GM18907 (cell line): Measurements from ENCODE around the gene IBA57.
"Not testable (repeated sequence)": the region's sequence is repeated elsewhere in the genome, so short reads cannot be mapped to it uniquely, and the experiment has no call there.

Experiments used
- ATAC-seq: cut with Tn5 transposase; IDR thresholded peaks from one replicate; pipeline ENCODE4 v1.9.1; 2021; ENCODE audit warnings: mild to moderate bottlenecking, moderate library complexity; ENCODE audit not compliant: unreplicated experiment

IBA57 gene

DNA sequence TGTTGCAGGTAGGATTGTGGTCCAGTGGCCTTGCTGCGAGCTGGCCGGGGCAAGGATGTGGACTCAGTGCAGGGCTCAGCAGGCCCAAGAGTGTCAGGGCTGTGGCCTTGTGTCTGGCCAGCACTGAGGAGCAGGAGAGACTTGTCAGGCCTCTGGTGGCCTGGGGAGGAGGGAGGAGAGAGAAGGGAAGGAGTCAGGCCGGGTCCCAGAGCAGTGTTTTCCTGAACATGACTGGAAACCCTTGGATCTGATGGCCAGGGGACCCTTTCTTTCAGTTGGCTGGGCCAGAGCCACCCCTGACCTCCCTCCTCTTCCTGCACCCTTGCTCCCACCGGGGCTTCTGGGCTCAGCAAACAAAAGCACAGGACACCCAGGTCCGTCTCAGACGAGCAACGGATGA is 5.1 kb downstream of the IBA57 start:
- no peak for ATAC-seq

DNA sequence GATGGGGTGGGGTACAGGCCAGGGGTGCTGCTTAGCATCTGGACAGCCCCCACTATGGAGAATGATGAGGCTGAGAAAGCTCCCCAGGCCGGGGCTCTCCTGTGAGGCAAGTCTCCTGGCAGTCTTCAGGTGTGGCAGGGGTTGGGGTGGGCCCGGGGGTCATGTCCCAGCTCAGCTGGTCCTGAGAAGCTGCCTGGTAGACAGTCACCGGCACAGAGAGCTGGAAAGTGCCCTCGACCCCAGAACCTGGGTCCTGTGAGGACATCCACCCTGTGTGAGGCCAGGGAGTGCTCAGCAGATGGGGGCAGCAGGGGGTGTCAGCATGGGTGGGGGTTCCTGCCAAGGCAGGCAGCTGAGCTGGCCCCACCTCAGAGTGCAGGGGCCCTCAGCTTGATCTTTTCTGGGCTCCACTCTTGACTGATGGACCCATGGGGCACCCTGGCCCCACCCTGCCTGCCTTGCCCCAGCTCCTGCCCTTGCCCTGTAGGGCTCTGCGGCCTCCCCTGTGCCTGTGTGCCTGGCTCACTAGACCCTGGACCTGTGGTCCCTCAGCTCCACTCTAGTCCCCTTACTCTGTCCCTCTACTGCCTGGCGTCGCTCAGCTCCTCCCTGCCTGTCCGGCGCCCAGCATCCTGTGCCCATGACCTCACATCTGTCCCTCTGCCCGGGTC is 5.8 kb downstream of the IBA57 start:
- ATAC-seq = no peak

DNA sequence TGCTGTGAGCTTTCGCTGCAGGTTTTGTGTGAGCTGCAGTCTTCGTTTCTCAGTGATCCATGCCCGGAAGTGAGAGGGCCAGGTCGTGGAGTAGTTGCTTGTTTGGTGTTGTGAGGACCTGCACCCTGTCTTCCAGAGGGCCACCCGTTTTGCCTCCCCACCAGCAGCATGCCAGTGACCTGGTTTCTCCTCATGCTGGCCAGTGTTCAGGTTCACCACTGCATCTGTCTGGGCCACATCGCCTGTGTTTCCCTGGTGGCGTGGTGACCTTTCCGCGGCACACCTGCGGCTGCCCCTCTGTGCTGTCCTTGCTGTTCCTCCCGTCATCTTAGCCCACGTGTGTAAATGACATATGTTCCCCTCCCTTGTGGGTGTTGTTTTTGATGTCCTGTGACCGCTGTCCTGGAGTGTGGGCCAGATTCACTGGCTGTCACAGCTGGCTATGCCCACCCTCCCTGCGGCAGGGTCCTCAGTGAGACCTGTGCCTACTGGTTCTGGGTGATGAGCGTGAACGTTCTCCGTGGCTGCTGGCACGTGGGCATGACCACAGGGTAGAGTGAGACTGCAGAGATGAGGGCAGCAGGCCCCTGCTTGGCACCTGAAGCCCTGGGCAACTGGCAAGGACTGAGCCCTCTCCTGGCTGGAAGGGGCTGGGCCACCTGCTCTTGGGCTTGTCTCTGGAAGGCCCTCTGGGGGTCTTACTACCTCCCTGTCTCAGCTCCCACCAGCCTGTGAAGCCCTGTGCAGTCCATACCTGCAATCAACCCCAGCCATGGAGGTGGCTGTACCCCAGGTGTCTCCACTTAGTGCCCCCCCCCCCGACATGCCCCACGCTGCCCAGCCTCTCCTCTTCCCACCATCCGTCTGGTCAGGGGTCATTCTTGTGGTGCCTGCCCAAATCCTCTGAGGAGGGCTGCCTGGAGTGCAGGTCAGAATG is 7.3 kb downstream of the IBA57 start:
- ATAC-seq = no peak

DNA sequence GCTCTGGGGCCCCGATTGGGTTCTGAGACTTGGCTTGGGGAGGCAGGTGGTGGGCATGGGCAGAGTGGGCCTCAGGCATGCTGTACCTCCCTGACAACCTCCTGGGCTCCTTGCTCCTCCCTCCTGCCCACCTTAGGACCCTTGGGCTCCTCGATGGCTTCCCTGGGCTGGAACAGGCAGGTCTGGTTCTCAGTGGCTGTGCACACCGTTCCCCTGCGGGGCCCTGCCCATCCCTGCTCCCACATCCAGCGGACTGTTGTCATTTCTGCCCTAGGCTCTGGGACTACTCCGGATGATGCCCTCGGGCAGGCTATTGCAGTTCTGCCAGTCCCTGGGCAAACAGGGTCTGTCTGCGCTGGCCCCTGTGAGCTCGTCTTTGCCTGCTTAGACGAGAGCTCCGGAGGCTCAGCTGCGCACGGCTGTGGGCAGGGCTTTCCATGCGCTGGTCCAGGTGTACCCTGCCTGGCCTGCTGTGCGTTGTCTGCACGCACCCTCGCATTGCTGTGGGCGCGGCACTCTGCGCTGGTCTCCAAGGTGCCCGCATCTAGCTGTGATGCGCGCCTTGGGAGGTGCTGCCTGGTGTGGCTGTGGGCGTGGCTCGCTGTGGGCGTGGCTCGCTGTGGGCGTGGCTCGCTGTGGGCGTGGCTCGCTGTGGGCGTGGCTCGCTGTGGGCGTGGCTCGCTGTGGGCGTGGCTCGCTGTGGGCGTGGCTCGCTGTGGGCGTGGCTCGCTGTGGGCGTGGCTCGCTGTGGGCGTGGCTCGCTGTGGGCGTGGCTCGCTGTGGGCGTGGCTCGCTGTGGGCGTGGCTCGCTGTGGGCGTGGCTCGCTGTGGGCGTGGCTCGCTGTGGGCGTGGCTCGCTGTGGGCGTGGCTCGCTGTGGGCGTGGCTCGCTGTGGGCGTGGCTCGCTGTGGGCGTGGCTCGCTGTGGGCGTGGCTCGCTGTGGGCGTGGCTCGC is 8.2 kb downstream of the IBA57 start:
- ATAC-seq = not testable (repeated sequence)

DNA sequence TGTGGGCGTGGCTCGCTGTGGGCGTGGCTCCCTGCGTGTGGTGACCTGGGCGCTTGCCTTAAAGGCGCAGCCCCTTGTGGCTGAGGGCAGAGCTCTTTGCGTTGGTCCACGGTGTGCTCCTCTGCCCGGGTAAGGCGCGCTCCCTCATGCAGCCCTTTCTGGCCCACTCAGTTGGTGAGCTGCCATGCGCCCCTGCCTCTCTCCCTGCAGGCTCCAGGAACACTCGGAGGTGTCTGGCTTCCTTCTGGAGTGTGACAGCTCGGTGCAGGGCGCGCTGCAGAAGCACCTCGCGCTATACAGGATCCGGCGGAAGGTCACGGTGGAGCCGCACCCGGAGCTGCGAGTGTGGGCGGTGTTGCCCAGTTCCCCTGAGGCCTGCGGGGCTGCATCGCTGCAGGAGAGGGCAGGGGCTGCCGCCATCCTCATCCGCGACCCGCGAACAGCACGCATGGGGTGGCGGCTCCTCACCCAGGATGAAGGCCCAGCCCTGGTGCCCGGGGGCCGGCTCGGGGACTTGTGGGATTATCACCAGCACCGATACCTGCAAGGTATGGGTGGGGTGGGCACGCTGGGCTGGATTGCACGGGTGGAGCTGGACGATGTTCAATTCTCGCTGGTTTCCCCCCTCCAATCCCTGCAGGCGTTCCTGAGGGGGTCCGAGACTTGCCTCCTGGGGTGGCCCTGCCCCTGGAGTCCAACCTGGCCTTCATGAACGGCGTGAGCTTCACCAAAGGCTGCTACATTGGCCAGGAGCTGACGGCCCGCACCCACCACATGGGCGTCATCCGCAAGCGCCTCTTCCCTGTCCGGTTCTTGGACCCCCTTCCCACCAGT is 9.1 kb downstream of the IBA57 start:
- no peak for ATAC-seq

DNA sequence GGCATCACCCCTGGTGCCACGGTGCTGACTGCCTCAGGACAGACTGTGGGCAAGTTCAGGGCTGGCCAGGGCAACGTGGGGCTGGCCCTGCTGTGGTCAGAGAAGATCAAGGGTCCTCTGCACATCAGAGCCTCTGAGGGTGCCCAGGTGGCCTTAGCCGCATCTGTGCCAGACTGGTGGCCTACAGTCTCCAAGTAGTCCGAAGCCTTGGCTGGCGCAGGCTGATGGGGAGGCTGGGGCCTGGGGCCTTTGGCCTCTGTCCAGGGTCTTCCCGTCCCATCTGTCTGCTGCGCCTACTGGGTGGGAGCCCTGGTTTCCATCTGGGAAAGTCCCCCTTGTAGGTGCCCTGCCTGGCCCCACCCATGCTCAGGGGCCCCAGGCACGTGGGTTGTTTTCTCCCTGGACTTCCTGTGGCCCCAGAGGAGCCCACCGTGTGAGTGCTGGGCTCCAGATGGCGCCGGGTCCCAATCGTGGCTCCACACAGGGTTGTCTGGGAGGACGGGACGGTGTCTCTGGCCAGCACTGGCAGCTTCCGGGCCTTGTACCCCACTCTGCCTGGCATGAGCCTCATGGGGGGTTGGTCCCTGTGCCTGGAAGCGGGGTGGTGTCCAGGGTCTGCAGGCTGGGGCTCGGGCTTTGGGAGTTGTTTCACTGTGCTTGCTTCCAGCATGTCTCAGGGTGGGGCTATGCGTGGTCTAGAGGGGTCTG is 9.9 kb downstream of the IBA57 start:
- no peak for ATAC-seq

DNA sequence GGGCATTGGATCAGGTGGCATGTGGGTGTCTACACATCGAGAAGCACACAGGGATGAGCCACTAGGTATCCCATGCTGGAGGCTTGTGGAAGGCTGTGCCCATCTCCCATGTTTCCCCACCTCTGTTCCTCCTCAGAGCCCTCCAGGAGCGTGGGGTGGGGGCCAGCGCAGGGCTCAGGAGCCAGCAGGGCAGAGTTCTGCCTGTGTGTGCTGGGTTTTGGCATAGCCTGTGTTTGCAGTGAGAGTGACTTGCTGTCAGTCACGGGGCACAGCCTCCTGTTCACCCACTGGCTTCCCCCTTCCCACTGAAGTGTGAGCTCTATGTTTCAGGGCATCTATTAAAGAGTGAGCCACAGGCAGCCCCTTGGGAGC is 10.4 kb downstream of the IBA57 start:
- ATAC-seq = no peak

DNA sequence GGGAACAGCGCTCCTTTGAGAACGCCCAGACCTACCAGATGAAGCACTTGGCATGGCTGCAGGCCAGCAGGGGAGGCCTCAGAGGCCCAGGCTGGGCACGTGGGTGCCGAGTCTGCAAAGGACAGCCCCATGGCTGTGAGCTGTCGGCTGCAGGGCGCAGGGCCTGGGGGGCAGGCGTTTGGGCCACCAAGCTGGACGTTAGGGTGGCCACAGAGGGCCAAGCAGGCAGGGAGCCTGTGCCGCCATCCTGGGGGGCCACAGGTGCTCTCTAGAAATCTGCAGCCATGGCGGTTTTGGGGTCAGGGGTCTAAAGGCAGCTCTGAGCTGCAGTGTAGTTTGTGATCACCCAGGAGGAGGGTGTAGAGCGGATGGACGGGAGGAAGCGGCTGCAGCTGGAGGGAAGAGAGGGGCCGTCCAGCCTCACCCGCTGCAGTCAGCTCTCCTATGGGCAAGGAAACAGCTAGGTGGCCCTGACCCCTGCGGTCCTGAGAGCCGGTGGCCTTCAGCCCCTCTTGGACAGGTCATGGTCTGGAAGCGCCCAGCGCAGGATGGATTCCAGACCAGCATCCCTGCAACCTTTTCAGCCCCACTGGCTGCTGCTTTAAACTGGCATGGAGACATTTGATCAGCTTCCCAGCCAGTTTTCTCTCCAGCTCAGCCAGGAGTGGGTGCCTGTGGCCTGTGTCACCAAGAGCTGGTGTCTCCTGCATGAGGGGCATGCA is 11.0 kb downstream of the IBA57 start:
- ATAC-seq = no peak

DNA sequence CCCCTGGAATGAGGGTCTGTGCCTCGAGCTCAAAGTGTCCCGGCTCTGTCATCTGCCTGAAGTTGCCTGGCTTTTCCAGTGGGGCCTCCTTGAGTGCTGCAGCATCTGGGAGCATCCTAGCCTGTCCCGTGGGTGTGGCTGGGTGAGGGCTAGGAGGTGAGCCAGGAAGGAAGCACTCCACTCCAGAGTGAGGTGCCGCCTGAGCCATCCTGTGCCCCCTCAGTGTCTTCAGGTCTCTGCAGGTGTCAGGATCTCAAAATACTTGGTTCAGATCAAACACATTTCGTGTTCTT is 11.5 kb downstream of the IBA57 start:
- no peak for ATAC-seq

DNA sequence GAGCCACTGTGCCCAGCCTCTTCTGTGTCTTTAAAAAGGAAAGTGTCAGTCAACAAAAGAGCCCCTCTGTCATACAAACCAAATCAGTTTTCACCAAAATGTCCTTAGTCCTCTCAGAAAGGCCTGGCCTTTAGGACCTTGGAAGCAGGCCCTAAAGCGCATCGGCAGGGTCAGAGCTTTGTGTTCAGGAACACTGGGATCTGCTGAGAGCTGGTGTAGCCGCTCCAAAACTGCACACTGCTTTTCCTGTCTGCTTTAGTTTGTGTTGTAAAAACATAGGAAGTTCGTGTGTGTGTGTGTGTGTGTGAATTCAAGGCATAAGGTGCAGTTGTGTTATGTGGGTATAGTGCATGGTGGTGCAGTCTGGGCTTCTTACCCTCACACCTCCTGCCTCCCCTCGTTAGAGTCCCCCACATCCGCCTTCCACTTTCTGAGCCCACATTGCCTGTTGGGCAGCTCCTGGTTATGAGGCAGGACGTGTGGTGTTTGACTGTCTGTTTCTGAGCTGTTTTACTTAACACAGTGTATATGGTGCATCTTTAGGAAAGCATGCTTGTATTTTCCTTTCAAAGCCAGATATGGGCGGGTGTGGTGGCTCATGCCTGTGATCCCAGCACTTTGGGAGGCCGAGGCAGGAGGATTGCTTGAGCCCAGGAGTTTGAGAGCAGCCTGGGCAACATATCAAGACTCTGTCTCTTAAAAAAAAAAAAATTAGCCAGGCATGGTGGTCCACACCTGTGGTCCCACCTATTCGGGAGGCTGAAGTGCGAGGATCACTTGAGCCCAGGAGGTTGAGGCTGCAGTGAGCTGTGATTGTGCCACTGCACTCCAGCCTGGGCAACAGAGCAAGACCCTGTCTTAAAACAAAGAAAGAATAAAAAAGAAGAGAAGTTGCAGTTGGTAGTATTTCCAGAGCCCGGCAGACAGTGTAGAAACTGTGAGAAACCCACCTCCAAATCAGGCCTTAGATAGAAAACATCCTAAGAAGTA is 12.4 kb downstream of the IBA57 start:
- ATAC-seq = no peak

DNA sequence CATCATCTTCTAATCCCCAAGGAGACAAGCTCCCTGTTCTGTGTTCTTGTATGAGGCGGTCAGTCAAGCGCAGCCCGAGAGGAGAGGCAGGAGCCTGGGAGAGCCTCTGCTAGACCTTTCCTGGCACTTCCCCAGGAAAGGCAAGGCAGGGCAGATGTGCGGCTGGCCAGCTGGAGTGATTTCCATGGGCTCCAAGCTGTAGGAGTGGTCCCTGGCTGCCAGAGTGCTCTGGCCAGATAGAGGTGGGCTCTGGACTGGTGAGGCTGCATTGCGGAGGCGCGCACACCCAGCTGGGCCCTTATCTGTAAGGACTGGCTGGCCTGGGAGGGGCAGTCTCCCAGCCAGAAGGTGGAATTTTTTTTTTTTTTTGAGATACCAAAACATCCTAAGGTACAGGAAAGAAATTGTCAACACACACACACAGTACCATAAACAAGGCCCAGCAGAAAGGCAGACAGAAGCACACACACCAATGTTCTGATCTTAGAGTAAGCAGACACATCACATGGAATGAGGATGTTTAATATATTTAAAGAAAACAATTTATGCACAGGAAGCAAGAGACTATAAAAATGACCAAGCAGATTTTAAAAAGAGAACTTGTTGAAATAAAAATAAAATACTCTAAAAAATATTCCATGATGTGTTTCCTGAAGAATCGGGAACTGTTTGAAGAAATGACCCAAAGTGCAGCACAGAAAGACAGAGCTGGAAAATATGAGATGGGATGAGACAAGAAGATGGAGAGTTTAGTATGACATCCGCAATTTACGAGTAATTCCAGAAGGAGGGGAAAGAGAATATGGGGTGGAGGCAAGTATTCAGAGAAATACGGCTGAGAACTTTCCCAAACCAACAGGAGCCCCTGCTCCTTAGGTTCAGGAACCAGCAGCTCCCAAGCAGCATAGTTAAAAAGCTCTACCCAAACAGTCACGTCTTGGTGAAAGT is 13.4 kb downstream of the IBA57 start:
- ATAC-seq = no peak

DNA sequence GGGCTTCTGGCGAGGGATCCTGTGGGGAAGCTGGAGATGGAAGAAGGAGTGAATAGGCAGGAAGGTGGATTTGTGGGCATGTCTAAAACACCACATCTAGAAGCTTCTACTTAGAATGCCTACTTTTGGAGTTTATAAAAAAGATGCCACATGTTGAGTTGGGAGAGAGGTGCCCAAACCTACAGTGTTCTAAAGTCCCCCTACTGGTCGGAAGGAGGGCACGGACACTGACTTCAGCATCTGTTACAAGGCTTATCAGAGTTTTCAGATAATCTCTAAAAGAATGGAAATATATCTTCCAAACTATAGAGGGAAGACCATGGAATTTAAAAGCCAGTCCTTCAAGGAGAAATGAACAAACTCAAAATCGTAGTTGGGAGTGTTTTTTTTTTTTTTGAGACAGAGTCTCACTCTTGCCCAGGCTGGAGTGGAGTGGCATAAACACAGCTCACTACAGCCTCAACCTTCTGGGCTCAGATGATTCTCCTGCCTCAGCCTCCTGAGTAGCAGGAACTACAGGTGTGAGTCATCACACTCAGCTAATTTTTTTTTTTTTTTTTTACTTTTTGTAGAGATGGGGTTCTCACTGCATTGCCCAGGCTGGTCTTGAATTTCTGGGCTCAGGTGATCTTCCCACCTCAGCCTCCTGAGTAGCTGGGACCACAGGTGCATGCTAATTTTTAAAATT is 14.8 kb downstream of the IBA57 start:
- ATAC-seq = no peak

DNA sequence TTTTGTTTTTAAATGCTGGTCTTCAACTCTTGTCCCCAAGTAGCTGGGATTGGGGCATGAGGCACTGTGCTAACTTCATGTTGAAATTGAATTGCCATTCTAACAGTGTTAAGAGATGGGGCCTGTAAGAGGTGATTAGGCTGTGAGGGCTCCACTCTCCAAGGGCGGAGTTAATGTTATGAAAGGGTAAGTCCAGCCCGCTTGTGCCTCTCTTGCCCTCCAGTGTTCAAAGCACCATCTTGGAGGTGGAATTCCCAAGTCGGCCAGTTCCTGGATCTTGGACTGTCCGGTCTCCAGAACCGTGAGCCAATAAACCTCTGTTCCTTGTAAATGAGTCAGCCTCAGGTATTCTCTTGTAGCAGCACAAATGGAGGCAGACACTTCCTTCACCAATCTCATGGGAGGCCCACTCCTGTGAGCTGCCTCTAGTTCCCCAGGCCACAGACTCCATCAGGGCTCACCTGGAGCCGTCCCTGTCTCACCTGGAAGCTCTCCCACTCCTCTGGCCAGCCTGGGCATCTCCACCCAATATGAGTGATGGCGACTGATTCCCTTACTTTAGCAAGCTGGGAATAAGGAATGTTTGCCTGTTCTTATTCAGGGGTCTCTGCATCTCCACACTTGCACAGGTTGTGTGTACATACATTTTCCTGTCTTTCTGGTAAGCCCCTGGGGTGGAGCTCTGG is 15.5 kb downstream of the IBA57 start:
- no peak for ATAC-seq

DNA sequence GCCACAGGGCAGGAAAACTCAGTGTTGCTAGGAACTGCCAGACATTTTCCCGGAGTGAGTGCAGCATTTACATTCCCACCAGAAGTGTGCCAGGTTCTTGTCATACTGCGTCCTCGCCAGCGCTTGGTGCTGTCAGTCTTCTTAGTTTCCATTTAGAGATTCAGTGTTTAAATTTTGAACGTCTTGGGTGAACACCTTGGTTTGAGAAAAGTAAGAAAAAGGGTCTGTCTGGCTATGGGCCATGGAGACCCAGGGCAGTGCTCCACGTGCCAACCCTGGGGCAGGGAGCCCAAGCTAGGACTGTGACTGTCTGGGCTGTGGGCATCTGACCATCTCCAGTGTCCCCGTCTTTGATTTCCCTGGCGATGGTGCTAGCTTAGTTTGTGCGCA is 16.0 kb downstream of the IBA57 start:
- no peak for ATAC-seq

DNA sequence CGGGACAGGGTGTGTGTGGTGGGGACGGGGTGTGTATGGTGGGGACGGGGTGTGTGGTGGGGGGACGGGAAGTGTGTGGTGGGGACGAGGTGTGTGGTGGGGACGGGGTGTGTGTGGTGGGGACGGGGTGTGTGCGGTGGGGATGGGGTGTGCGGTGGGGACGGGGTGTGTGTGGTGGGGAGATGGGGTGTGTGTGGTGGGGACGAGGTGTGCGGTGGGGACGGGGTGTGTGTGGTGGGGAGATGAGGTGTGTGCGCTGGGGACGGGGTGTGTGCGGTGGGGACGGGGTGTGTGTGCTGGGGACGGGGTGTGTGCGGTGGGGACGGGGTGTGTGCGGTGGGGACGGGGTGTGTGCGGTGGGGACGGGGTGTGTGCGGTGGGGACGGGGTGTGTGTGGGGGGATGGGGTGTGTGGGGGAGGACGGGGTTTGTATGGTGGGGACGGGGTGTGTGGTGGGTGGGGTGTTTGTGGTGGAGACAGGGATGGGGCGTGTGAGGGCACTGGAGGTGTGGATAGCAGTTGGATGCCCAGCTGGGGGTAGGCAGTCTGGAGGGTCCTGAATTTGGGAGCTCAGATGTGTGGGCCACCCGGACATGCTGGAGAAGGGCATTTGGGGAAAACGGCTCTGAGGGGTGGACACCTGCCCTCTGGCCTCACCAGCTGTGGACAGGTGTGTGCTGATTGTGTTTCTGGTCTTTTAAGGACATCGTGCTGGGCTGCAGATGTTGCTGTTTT is 16.9 kb downstream of the IBA57 start:
- ATAC-seq = no peak
